ENCODE data around the gene AMD1. TPM values are rescaled to one million over a fixed set of nuclear protein-coding genes. Genes with fewer than 3 reads are reported as not detected.
"Not testable (repeated sequence)": the region's sequence is repeated elsewhere in the genome, so short reads cannot be mapped to it uniquely, and the experiment has no call there.

Gene AMD1
- total RNA-seq, 1 experiment from 2014 or later = 46.4 TPM

- Histone ChIP-seq H3K79me2 (ENCODE audit: low read depth) (peaks cover 18% of the 10 kb centered on the region), H3K4me3 (no peak overlapping the region), H3F3A (ENCODE audit: insufficient read depth, low read depth) (peaks cover 70% of the 10 kb centered on the region), H3K4me2 (no peak overlapping the region), H2AFZ (no peak overlapping the region), H3K4me1 (replicated peaks; ENCODE audit: insufficient read depth) (no peaks in the 10 kb centered on the region), H3K36me3 (ENCODE audit: low read depth) (peaks cover 45% of the 10 kb centered on the region), H3K27ac (no peak overlapping the region), H4K20me1 (ENCODE audit: insufficient read depth) (peaks cover 15% of the 10 kb centered on the region; the same call in 1 of the 2 replicates), H3K9me3 (ENCODE audit: insufficient read depth, low read depth) (no peaks in the 10 kb centered on the region), H3K27me3 (ENCODE audit: insufficient read depth, low read depth) (no peaks in the 10 kb centered on the region), H3K9me2 (ENCODE audit: insufficient read depth) (no peaks in the 10 kb centered on the region)
- POLR2A ChIA-PET (ENCODE audit: unreplicated experiment) = no interaction called here
- DNase-seq = no peak
- no peak for TF ChIP-seq CTCF (conservative IDR thresholded peaks at IDR 0.05)
- no peak for TF ChIP-seq EZH2 (IDR thresholded peaks at IDR 0.05; ENCODE audit: low read depth)
- BruUV-seq (replicated peaks) = no TSS peak
- CTCF ChIA-PET = interaction anchor here (0.6 kb wide), 1 partner anchor 1144 kb away, joined by 7 read pairs; no protein-coding TSS in a partner anchor
- intact Hi-C loops (cut with micrococcal nuclease; ENCODE audit: unreplicated experiment) = no loop called here
These were observed 22.8 kb downstream of the AMD1 start for GRCh38 chr6:110897433-110897832.

DNA sequence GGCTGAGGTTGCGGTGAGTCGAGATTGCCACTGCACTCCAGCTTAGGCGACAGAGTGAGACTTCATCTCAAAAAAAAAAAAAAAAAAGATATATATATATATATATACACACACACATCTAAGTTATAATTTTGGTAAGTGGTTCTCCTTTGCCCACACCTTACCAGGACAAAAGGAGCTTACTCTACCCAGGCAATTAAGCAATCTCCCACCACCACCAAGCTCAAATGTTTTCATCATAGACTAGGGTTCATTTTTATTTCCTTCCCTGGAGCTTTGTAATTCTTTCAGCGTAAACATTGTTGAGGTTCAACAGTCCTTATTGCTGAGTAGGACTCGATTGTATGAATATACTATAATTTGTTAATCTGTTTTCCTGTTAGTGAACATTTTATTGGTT is 23.5 kb downstream of the AMD1 start:
- BruUV-seq (replicated peaks) = no TSS peak
- H3K36me3 ChIP-seq (ENCODE audit: low read depth) = peaks cover 39% of the 10 kb centered on the region
- H3F3A ChIP-seq (ENCODE audit: insufficient read depth, low read depth) = peaks cover 71% of the 10 kb centered on the region
- ChIA-PET POLR2A (ENCODE audit: unreplicated experiment) (no interaction called here), CTCF (interaction anchor here (0.6 kb wide), 1 partner anchor 1144 kb away, joined by 7 read pairs; no protein-coding TSS in a partner anchor)
- intact Hi-C loops (cut with micrococcal nuclease; ENCODE audit: unreplicated experiment) = no loop called here
- no peak overlapping the region for H3K4me2 ChIP-seq
- TF ChIP-seq CTCF (conservative IDR thresholded peaks at IDR 0.05) (no peak), EZH2 (IDR thresholded peaks at IDR 0.05; ENCODE audit: low read depth) (no peak)
- H2AFZ ChIP-seq = no peak overlapping the region
- H3K27me3 ChIP-seq (ENCODE audit: insufficient read depth, low read depth) = no peaks in the 10 kb centered on the region
- H3K27ac ChIP-seq = no peak overlapping the region
- H4K20me1 ChIP-seq (ENCODE audit: insufficient read depth) = peaks cover 11% of the 10 kb centered on the region; the same call in 1 of the 2 replicates
- H3K9me3 ChIP-seq (ENCODE audit: insufficient read depth, low read depth) = no peaks in the 10 kb centered on the region
- peaks cover 13% of the 10 kb centered on the region; the same call in 1 of the 2 replicates for H3K79me2 ChIP-seq (ENCODE audit: low read depth)
- H3K4me1 ChIP-seq (replicated peaks; ENCODE audit: insufficient read depth) = no peaks in the 10 kb centered on the region
- no peak overlapping the region for H3K4me3 ChIP-seq
- DNase-seq = no peak
- H3K9me2 ChIP-seq (ENCODE audit: insufficient read depth) = no peaks in the 10 kb centered on the region

- DNase-seq = no peak
- no peaks in the 10 kb centered on the region for H3K79me2 ChIP-seq (ENCODE audit: low read depth)
- H3K27me3 ChIP-seq (ENCODE audit: insufficient read depth, low read depth) = no peaks in the 10 kb centered on the region
- H3K27ac ChIP-seq = no peak overlapping the region
- intact Hi-C loops (cut with micrococcal nuclease; ENCODE audit: unreplicated experiment) = no loop called here
- no peak overlapping the region for H2AFZ ChIP-seq
- no peak overlapping the region for H3K4me3 ChIP-seq
- BruUV-seq (replicated peaks) = no TSS peak
- H3F3A ChIP-seq (ENCODE audit: insufficient read depth, low read depth) = peaks cover 62% of the 10 kb centered on the region
- no peaks in the 10 kb centered on the region for H4K20me1 ChIP-seq (ENCODE audit: insufficient read depth)
- TF ChIP-seq EZH2 (IDR thresholded peaks at IDR 0.05; ENCODE audit: low read depth) (no peak), CTCF (conservative IDR thresholded peaks at IDR 0.05) (no peak)
- no peak overlapping the region for H3K4me2 ChIP-seq
- ChIA-PET CTCF (no interaction called here), POLR2A (ENCODE audit: unreplicated experiment) (no interaction called here)
- H3K4me1 ChIP-seq (replicated peaks; ENCODE audit: insufficient read depth) = no peaks in the 10 kb centered on the region
- no peaks in the 10 kb centered on the region for H3K9me2 ChIP-seq (ENCODE audit: insufficient read depth)
- peaks cover 5% of the 10 kb centered on the region; the same call in 1 of the 2 replicates for H3K9me3 ChIP-seq (ENCODE audit: insufficient read depth, low read depth)
- peaks cover 27% of the 10 kb centered on the region for H3K36me3 ChIP-seq (ENCODE audit: low read depth)
These were observed 25.5 kb downstream of the AMD1 start for GRCh38 chr6:110900028-110900598.

DNA sequence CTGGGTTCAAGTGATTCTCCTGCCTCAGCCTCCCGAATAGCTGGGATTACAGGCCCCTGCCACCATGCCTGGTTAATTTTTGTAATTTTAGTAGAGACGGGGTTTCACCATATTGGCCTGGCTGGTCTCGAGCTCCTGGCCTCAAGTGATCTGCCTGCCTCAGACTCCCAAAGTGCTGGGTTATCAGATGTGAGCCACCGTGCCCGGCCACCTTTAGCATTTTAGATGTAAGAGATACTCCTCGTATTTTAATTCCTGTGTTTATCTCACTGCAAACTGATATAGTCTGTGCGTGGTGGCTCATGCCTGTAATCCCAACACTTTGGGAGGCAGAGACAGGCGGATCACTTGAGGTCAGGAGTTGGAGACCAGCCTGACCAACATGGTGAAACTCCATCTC is 27.0 kb downstream of the AMD1 start:
- H3K9me3 ChIP-seq (ENCODE audit: insufficient read depth, low read depth) = peaks cover 13% of the 10 kb centered on the region; the same call in 1 of the 2 replicates
- intact Hi-C loops (cut with micrococcal nuclease; ENCODE audit: unreplicated experiment); H3K79me2 ChIP-seq (ENCODE audit: low read depth); H3K27ac ChIP-seq; H2AFZ ChIP-seq; DNase-seq; H3K4me3 ChIP-seq; BruUV-seq (replicated peaks); H3K9me2 ChIP-seq (ENCODE audit: insufficient read depth); H4K20me1 ChIP-seq (ENCODE audit: insufficient read depth); H3K4me1 ChIP-seq (replicated peaks; ENCODE audit: insufficient read depth); POLR2A ChIA-PET (ENCODE audit: unreplicated experiment); H3K27me3 ChIP-seq (ENCODE audit: insufficient read depth, low read depth); CTCF ChIA-PET; H3K4me2 ChIP-seq: not testable (repeated sequence)
- peaks cover 60% of the 10 kb centered on the region for H3F3A ChIP-seq (ENCODE audit: insufficient read depth, low read depth)
- peaks cover 16% of the 10 kb centered on the region; the same call in 1 of the 2 replicates for H3K36me3 ChIP-seq (ENCODE audit: low read depth)
